ENCODE measurements around the gene NTN4.

- TF ChIP-seq EZH2 (IDR thresholded peaks at IDR 0.05; ENCODE audit: insufficient read depth, poor library complexity, severe bottlenecking), result no peak
- TF ChIP-seq EZH2phosphoT487 (IDR thresholded peaks at IDR 0.05; ENCODE audit: insufficient read depth, low read depth), result no peak
Observed at GRCh38 chr12:95784286-95784685, 6.3 kb downstream of the NTN4 start.
